NCI-H748 treated with DMSO at 0.1 percent for 48 hours (cell line): ENCODE data around the gene MRPS23.

Source experiments
- DNase-seq: peaks from one replicate; lab custom pipeline; 2025; lab: John Stamatoyannopoulos, UW

The MRPS23 gene

GRCh38 chr17:57794841-57795240 is 55.0 kb downstream of the MRPS23 start:
- DNase-seq: no peak

GRCh38 chr17:57788725-57789124 is 61.1 kb downstream of the MRPS23 start:
- DNase-seq: no peak

- no peak for DNase-seq
These were observed 64.8 kb downstream of the MRPS23 start for GRCh38 chr17:57785022-57785421.
